Stomach smooth muscle (tissue), 2 donors: ENCODE results near the gene BORCS6.

Source experiments
- H3K27ac ChIP-seq: one replicate; pipeline ENCODE4 v1.7.0; 2013; ENCODE audit warnings: mild to moderate bottlenecking, low read length, inconsistent platforms
- H3K27me3 ChIP-seq, 2 donors: one replicate each; pipeline ENCODE4 v1.7.0; 2013; ENCODE audit warnings: low read length in 2 of 2; ENCODE audit not compliant: insufficient read depth in 2 of 2, control insufficient read depth in 1 of 2
- H3K36me3 ChIP-seq, 2 donors: one replicate each; pipeline ENCODE4 v1.7.0; 2013; ENCODE audit warnings: low read length in 2 of 2; ENCODE audit not compliant: control insufficient read depth in 2 of 2, insufficient read depth in 2 of 2
- H3K4me1 ChIP-seq: one replicate; pipeline ENCODE4 v1.7.0; 2013; ENCODE audit warnings: low read length; ENCODE audit not compliant: control insufficient read depth, insufficient read depth
- H3K4me3 ChIP-seq, 2 donors: one replicate each; pipeline ENCODE4 v1.7.0; 2013; ENCODE audit warnings: low read length in 2 of 2
- H3K9ac ChIP-seq, 2 donors: one replicate each; pipeline ENCODE4 v1.7.0; 2013; ENCODE audit warnings: low read length in 2 of 2, mild to moderate bottlenecking in 1 of 2
- H3K9me3 ChIP-seq, 2 donors: one replicate each; pipeline ENCODE4 v1.7.0; 2013; ENCODE audit warnings: low read length in 2 of 2; ENCODE audit not compliant: control insufficient read depth in 2 of 2
- donor health status: healthy.
- donor health status: Pancreatic carcinoma.

BORCS6 gene

DNA sequence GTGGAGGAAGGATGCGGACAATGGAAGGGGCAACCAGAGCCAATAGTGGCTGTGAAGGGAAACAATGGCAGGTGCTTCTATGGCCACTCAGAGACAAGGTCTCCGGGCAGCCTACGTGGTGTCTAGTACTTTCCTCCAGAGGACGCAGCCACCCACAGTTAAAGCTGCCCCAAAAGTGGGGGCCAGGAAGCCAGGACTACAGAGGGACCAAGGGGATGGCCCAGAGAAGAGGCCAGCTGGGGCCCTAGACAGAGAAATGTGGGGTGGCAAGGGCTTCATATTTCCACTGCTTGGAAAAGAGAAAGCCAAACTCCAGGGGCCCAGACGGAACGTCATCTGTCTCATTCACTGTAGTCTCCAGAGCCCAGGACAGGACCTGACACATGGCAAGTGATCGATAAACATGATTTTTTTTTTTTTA, 36.9 kb downstream of the BORCS6 start:
- H3K4me3 ChIP-seq = peak overlapping the region; percentile 72 to 96
- H3K9me3 ChIP-seq = no peaks in the 10 kb centered on the region
- H3K27me3 ChIP-seq = no peaks in the 10 kb centered on the region
- peaks cover 61% of the 10 kb centered on the region for H3K4me1 ChIP-seq
- H3K9ac ChIP-seq = peak overlapping the region; percentile 98
- H3K36me3 ChIP-seq = peaks cover 25 to 29% of the 10 kb centered on the region in 2 donors
- peak overlapping the region; percentile 100 for H3K27ac ChIP-seq

DNA sequence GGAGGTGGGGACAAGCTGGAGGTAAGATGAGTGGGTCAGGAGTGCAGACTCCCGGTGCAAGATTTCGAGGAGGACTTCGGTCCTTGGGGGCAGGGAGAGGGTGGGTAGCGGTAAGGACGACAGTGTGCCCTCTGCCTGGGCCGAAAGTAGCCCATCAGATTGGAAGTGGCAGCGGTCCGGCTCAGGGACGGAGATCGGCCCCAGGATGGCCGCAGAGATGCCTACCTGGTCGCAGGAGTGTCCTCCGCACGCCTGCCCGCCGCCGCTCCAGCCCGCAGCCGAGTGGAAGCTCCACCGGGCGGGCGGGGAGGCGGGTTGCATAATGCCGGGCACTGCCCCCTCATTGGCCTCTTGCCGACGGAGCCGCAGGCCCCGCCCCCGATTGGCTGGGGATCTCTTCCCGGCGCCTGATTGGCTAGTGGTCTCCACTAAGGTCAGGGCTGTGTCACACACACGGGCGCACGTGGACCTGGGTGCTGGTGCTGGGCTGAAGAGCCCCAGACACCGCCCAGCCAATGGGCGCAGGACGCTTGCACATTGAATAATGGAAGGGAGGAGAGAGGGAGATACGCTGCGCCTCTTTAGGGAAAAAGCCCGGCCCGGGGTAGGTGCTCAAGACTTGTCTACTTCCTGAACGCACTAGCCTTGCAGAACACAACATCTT, 37.7 kb downstream of the BORCS6 start, which contains the start of gene PER1:
Gene PER1 (minus strand): TSS at position 293 of the 664 bp plus-strand sequence. CDS start 1,698 bp downstream, outside the sequence.
- Histone ChIP-seq H3K9ac (peak within 1 kb of the TSS; percentile 98 to 100), H3K27ac (peak within 1 kb of the TSS; percentile 100), H3K36me3 (peaks cover 33 to 37% of the 10 kb centered on the region in 2 donors), H3K9me3 (no peaks in the 10 kb centered on the region), H3K27me3 (no peaks in the 10 kb centered on the region), H3K4me1 (peaks cover 68% of the 10 kb centered on the region), H3K4me3 (peak within 1 kb of the TSS; percentile 79 to 96)

DNA sequence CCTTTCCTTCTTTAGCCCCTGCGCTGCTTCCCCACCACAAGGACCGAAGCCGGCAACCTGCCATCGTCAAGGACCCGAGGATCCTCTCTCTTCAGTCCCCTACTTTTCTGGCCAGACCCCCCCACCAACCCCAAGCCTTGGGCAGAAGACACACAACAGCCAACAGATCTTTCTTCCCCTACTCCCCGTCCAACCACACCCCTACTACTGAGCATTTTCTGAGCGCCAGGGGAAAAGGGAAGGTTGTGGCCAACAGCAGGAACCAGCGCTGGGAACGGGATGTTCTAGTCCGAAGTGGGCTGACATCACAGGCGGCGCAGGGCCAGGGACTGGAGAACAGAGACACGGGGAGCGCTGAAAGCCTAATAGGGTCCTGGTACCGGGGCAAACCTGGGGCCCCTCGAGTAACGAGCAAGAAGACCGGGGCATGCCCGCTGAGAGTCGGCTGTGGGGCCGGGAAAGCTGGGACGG, 38.3 kb downstream of the BORCS6 start:
- peaks cover 69% of the 10 kb centered on the region for H3K4me1 ChIP-seq
- no peaks in the 10 kb centered on the region for H3K9me3 ChIP-seq
- H3K4me3 ChIP-seq = peak overlapping the region; percentile 79 to 96
- peak overlapping the region; percentile 98 to 100 for H3K9ac ChIP-seq
- peaks cover 39 to 42% of the 10 kb centered on the region in 2 donors for H3K36me3 ChIP-seq
- H3K27ac ChIP-seq = peak overlapping the region; percentile 100
- H3K27me3 ChIP-seq = no peaks in the 10 kb centered on the region

DNA sequence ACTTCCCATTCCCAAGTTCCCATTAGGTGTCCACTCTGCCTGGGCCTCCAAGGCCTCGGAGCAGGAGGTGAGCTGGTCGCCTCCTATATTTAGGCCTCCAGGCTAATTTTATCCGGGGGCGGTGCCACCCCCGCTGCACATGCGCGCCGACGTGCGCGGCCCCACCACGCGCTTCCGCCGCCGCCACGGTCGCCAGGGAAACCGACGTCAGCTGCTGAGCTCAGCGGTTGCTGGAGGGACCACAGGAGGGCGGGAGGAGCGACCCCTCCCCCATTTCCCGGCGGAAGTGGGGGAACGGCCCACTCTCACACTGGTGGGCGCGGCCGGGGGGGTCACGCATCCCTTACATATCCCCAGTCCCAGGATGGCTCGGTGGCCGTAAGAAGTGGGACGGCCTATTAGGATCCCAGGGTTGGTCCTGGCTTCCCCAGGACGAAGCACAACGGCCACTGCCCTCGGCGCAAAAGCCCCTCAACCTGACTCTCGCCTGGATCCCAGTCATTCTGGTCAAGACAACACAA, 38.8 kb downstream of the BORCS6 start:
- H3K9ac ChIP-seq = peak overlapping the region; percentile 98 to 100
- H3K4me3 ChIP-seq = peak overlapping the region; percentile 79 to 96
- peak overlapping the region; percentile 100 for H3K27ac ChIP-seq
- H3K4me1 ChIP-seq = peaks cover 74% of the 10 kb centered on the region
- no peaks in the 10 kb centered on the region for H3K27me3 ChIP-seq
- peaks cover 44 to 47% of the 10 kb centered on the region in 2 donors for H3K36me3 ChIP-seq
- no peaks in the 10 kb centered on the region for H3K9me3 ChIP-seq

DNA sequence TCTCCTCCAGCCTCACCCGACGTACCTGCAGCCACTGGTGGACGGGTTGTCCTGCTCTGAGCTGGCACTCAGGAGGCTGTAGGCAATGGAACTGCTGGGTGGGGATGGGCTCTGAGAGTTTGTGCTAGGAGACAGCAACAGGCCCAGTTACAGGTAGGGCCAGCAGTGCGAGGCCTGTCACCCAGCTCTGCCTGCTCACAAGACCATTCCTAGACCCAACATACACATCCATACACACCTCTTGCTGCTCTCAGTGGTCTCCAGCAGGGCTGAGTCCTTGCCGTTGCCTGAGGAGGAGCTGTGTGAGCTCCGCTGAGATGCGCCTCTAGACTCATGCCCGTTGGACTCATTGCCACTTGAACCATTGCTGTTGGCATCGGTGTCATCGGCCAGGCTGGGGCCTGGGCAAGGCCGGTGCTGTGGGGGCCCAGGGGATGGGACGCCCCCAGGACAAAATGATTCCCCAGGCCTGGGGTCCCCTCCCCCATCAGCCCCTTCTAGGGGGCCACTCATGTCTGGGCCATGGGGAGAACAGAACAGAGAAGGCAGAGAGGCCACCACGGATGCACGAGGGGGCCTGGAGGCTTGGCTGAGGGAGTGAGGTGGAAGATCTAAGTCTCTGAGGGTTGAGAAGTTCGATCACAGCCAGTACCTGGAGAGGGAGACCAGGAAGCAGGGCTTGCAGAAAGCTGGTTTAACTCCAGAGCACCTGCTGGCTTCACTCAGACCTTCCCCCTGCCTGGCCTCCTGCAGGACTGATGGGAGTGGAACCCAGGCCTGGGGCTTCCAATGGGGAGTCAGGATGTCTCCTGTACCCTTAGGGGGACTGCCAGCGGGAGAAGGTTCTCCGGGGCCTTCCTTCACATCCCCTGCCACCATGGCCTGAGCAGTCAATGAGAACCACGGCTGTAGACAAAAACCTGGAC, 39.5 kb downstream of the BORCS6 start:
- peak overlapping the region; percentile 98 to 100 for H3K9ac ChIP-seq
- peaks cover 79% of the 10 kb centered on the region for H3K4me1 ChIP-seq
- peak overlapping the region; percentile 100 for H3K27ac ChIP-seq
- H3K4me3 ChIP-seq = peak overlapping the region; percentile 79 to 96
- no peaks in the 10 kb centered on the region for H3K27me3 ChIP-seq
- H3K36me3 ChIP-seq = peaks cover 51 to 55% of the 10 kb centered on the region in 2 donors
- no peaks in the 10 kb centered on the region for H3K9me3 ChIP-seq

DNA sequence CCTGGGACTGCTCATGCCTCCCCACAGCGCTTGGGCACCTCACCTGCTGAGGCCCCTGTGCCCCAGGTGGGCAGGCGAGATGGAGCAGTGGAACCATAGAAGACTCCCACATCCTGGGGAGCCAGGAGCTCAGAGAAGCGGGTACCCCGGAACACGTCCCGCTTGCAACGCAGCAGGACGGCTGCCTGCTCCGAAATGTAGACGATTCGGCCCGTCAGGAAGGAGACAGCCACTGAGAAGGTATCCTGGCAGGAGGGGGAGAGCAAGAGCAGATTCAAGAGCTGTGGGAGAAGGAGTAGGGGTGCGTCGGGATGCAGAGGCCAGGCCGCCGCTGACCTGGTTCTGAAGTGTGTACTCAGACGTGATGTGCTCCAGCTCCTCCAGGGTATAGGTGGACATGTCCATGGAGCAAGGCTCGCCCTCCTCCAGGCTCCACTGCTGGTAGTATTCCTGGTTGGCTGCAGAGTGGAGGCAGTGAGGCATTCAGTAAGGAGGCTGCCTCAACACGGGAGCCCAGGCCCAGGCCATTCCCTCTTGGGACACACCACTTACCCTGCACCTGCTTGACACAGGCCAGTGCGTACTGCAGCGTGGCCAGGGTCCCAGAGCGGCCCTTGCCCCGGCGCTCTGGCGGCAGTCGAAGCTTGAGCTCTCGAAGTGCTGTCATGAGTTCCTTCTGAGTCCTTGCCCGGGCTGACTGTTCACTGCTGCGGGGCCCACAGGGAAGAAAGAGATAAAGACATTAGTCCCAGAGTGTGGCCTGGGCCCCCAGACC, 40.4 kb downstream of the BORCS6 start:
- peak overlapping the region in 1 of 2 donors; percentile 96 for H3K4me3 ChIP-seq
- no peaks in the 10 kb centered on the region for H3K9me3 ChIP-seq
- peak overlapping the region; percentile 100 for H3K27ac ChIP-seq
- H3K4me1 ChIP-seq = peaks cover 73% of the 10 kb centered on the region
- no peak overlapping the region for H3K9ac ChIP-seq
- H3K27me3 ChIP-seq = no peaks in the 10 kb centered on the region
- peaks cover 58 to 61% of the 10 kb centered on the region in 2 donors for H3K36me3 ChIP-seq

DNA sequence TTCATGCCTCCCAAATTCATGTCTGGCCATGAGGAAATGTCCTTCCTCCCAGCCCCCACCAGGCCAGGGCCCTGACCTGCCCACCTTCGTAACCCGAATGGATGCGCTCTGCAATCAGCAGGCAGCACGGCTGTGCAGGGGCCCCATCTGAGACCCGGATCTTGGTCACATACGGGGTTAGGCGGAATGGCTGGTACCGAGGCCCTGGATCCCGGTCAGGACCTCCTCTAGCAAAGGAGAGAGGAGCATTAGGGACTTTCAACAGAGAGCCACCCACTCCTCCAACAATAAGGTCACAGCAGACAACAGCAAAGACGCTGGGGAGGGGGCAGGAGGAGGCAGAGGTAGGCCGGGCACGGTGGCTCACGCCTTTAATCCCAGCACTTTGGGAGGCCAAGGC, 41.4 kb downstream of the BORCS6 start:
- H3K36me3 ChIP-seq = peaks cover 67 to 71% of the 10 kb centered on the region in 2 donors
- H3K4me1 ChIP-seq = peaks cover 68% of the 10 kb centered on the region
- no peak overlapping the region for H3K9ac ChIP-seq

DNA sequence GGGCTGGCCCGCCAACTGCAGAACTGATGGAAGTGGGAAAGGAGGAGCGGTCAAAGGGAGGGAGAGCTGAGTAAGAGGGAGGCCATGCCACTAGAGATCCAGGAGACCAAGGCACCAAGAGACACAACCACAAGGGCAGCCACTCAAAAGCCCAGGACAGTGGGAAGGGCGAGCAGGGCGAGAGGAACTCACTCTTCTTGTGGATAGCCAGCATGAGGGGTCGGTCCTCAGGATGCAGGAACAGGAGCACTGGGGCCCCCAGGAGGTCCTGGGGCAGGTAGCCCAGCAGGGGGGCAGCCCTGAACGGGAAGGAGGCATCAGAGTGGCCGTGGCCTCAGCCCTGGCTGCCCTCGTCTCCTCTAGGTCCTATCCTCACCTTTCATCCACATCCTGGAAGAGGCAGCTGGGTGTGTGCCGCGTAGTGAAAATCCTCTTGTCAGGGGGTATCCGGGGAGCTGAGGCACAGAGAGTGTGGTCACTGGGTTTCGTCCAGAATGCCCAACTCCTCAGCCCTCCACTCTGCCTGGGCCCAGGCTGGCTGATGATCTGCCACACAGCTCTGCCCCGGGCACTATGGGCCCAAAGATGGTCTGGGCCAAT, 42.1 kb downstream of the BORCS6 start:
- Histone ChIP-seq H3K9me3 (no peaks in the 10 kb centered on the region), H3K27me3 (no peaks in the 10 kb centered on the region), H3K4me3 (no peak overlapping the region), H3K9ac (peak overlapping the region in 1 of 2 donors; percentile 21), H3K27ac (peak overlapping the region; percentile 71), H3K36me3 (peaks cover 70 to 72% of the 10 kb centered on the region in 2 donors), H3K4me1 (peaks cover 62% of the 10 kb centered on the region)

More for the DNA sequence above, 41.4 kb downstream of the BORCS6 start:
- no peak overlapping the region for H3K4me3 ChIP-seq
- peak overlapping the region; percentile 71 for H3K27ac ChIP-seq
- no peaks in the 10 kb centered on the region for H3K9me3 ChIP-seq
- H3K27me3 ChIP-seq = no peaks in the 10 kb centered on the region

DNA sequence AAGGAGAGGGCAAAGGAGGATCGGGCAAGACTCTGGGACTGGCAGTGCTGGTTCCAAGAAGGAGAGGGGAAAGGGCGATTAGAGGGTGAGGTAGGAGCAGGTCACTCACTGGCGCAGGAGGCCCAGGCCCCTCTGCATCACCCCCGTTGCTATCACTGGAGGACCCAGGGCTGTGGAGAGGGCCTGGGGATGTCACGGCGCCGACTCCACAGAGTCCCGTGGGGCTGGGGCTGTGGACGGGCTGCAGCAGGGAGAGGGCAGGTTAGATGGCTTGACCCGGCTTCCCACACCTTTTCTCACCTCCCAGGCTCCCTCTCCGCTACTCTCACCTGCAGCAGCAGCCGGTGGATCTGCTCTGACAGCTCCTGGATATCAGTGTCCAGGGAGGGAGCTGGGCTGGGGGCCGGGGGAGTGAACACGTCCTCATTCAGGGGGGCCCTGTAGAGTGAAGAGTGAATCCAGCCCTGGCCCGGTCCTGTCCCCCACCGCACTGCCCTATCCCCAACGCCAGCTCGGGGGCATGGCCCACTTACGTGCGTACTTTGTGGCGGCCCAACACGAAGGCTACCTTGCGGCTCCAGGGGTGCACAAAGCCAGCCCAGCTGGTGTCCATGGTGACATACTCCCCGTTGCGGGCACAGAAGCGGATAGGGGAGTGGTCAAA, 42.7 kb downstream of the BORCS6 start:
- Histone ChIP-seq H3K27ac (peak overlapping the region; percentile 71), H3K4me1 (peaks cover 56% of the 10 kb centered on the region), H3K9ac (peak overlapping the region in 1 of 2 donors; percentile 25), H3K4me3 (no peak overlapping the region), H3K27me3 (no peaks in the 10 kb centered on the region), H3K36me3 (peaks cover 74 to 79% of the 10 kb centered on the region in 2 donors), H3K9me3 (no peaks in the 10 kb centered on the region)
